DND-41 (cell line): ENCODE data around the gene STX1B.

Source experiments
- ATAC-seq: fragments of 200-7000 bp; cut with Tn5 transposase; 3 replicates; pipeline ENCODE4 v1.9.1; 2021; ENCODE audit warnings: low read depth; ENCODE audit not compliant: insufficient read depth
- DNase-seq: peaks from one replicate; pipeline ENCODE4 v3.0.0-alpha.2; 2020
- H2AFZ ChIP-seq: 2 replicates; pipeline ENCODE4 v1.6.0; 2012; ENCODE audit warnings: low read depth, low read length
- H3K27ac ChIP-seq: 2 replicates; pipeline ENCODE4 v1.5.1; 2012; ENCODE audit warnings: low read length, inconsistent platforms
- H3K27me3 ChIP-seq: fragments of 200-600 bp; sonication (generic); 2 replicates; pipeline ENCODE4 v1.6.0; 2012; ENCODE audit warnings: low read length, mild to moderate bottlenecking, inconsistent platforms; ENCODE audit not compliant: insufficient read depth, poor library complexity
- H3K36me3 ChIP-seq: 2 replicates; pipeline ENCODE4 v1.5.1; 2012; ENCODE audit warnings: low read length, inconsistent platforms; ENCODE audit not compliant: insufficient read depth
- H3K4me1 ChIP-seq: 2 replicates; pipeline ENCODE4 v1.5.1; 2012; ENCODE audit warnings: mild to moderate bottlenecking, low read length; ENCODE audit not compliant: insufficient read depth
- H3K4me2 ChIP-seq: 2 replicates; pipeline ENCODE4 v1.6.0; 2012; ENCODE audit warnings: mild to moderate bottlenecking, moderate library complexity, low read length, inconsistent platforms; ENCODE audit not compliant: insufficient read depth
- H3K4me3 ChIP-seq, 2 experiments: fragments of 200-600 bp in 1 of 2; shearing (Covaris generic) in 1 of 2; 2 replicates each; pipeline ENCODE4 v1.5.1; 2012 to 2016; ENCODE audit warnings: inconsistent platforms in 2 of 2, low read length in 2 of 2, mild to moderate bottlenecking in 2 of 2, low read depth in 1 of 2, moderate library complexity in 1 of 2
- H3K79me2 ChIP-seq: 2 replicates; pipeline ENCODE4 v1.6.0; 2012; ENCODE audit warnings: low read length, inconsistent platforms; ENCODE audit not compliant: insufficient read depth
- H3K9ac ChIP-seq: 2 replicates; pipeline ENCODE4 v1.6.0; 2012; ENCODE audit warnings: low read depth, mild to moderate bottlenecking, inconsistent platforms, low read length, moderate library complexity
- H3K9me3 ChIP-seq: 2 replicates; pipeline ENCODE4 v1.5.1; 2012; ENCODE audit warnings: low read length, moderate library complexity, mild to moderate bottlenecking, inconsistent platforms; ENCODE audit not compliant: insufficient read depth, severe bottlenecking
- H4K20me1 ChIP-seq: 2 replicates; pipeline ENCODE4 v1.6.0; 2012; ENCODE audit warnings: low read length; ENCODE audit not compliant: insufficient read depth
- EZH2 ChIP-seq: IDR thresholded peaks from 3 replicates; pipeline ENCODE4 v1.6.1; 2012; ENCODE audit warnings: borderline replicate concordance, low read depth, mild to moderate bottlenecking, moderate library complexity, low read length, inconsistent platforms; ENCODE audit not compliant: severe bottlenecking
- TF ChIP-seq, protein P1 (sequence below): IDR thresholded peaks from 2 replicates; pipeline ENCODE4 v1.5.1; 2012; ENCODE audit warnings: borderline replicate concordance, low read length, moderate library complexity, mild to moderate bottlenecking; ENCODE audit not compliant: poor library complexity, severe bottlenecking; ENCODE audit errors: extremely low read depth

Gene STX1B

DNA sequence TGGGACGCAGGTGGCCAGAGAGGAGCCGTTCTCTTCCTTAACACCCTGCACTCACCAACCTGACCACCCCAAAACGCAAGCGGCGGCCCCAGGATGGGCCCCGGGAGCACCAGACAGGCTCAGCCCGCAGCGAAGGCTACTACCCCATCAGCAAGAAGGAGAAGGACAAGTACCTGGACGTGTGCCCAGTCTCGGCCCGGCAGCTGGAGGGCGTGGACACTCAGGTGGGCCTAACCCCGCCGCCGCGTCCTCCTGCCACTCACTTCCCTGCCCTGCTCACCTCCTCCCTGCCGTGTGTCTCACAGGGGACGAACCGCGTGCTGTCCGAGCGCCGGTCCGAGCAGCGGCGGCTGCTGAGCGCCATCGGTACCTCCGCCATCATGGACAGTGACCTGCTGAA lies 30.0 kb downstream of the STX1B start:
- Histone ChIP-seq H3K4me3 (no peak overlapping the region), H4K20me1 (peaks cover 13% of the 10 kb centered on the region), H3K36me3 (peaks cover 88% of the 10 kb centered on the region), H3K4me2 (no peak overlapping the region), H3K79me2 (no peaks in the 10 kb centered on the region), H3K9me3 (no peaks in the 10 kb centered on the region), H3K27ac (no peak overlapping the region), H3K4me1 (no peaks in the 10 kb centered on the region), H3K9ac (no peak overlapping the region), H2AFZ (no peak overlapping the region), H3K27me3 (no peaks in the 10 kb centered on the region)
- no peak for DNase-seq
- TF ChIP-seq, protein P1, sequence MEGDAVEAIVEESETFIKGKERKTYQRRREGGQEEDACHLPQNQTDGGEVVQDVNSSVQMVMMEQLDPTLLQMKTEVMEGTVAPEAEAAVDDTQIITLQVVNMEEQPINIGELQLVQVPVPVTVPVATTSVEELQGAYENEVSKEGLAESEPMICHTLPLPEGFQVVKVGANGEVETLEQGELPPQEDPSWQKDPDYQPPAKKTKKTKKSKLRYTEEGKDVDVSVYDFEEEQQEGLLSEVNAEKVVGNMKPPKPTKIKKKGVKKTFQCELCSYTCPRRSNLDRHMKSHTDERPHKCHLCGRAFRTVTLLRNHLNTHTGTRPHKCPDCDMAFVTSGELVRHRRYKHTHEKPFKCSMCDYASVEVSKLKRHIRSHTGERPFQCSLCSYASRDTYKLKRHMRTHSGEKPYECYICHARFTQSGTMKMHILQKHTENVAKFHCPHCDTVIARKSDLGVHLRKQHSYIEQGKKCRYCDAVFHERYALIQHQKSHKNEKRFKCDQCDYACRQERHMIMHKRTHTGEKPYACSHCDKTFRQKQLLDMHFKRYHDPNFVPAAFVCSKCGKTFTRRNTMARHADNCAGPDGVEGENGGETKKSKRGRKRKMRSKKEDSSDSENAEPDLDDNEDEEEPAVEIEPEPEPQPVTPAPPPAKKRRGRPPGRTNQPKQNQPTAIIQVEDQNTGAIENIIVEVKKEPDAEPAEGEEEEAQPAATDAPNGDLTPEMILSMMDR = no peak
- TF ChIP-seq EZH2 = no peak
- ATAC-seq = no peak

DNA sequence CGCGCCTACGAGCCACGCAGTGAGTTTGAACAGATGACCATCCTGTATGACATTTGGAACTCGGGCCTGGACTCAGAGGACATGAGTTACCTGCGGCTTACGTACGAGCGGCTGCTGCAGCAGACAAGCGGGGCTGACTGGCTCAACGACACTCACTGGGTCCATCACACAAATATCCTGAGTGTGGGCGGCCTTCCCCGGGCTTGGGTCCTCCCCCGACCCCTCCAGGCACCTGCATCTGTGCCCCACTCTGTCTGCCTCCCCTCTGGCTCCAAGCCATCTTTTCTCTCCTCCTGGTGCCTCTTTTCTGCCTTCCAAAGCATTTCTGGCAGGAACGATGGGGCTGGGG lies 30.4 kb downstream of the STX1B start:
- TF ChIP-seq EZH2 = no peak
- TF ChIP-seq, protein P1 = no peak
- Histone ChIP-seq H3K79me2 (no peaks in the 10 kb centered on the region), H3K4me1 (no peaks in the 10 kb centered on the region), H2AFZ (no peak overlapping the region), H3K27ac (no peak overlapping the region), H3K4me2 (no peak overlapping the region), H3K4me3 (no peak overlapping the region), H3K36me3 (peaks cover 90% of the 10 kb centered on the region), H3K27me3 (no peaks in the 10 kb centered on the region), H3K9ac (no peak overlapping the region), H3K9me3 (no peaks in the 10 kb centered on the region), H4K20me1 (peaks cover 13% of the 10 kb centered on the region)
- ATAC-seq (no peak), DNase-seq (no peak)

DNA sequence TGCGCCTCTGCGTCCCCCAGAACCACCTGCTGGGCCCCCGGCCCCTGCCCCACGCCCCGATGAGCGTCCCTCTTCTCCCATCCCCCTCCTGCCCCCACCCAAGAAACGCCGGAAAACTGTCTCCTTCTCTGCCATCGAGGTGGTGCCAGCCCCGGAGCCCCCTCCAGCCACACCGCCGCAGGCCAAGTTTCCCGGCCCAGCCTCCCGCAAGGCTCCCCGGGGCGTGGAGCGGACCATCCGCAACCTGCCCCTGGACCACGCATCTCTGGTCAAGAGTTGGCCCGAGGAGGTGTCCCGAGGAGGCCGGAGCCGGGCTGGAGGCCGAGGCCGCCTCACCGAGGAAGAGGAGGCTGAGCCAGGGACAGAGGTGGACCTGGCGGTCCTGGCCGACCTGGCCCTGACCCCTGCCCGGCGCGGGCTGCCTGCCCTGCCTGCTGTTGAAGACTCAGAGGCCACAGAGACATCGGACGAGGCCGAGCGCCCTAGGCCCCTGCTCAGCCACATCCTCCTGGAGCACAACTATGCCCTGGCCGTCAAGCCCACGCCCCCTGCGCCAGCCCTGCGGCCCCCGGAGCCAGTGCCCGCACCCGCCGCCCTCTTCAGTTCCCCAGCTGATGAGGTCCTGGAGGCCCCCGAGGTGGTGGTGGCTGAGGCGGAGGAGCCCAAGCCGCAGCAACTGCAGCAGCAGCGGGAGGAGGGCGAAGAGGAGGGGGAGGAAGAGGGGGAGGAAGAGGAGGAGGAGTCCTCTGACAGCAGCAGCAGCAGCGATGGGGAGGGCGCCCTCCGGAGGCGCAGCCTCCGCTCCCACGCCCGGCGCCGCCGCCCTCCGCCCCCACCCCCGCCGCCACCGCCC lies 31.0 kb downstream of the STX1B start:
- no peak for ATAC-seq
- H4K20me1 ChIP-seq = peaks cover 13% of the 10 kb centered on the region

More for the DNA sequence above, 31.0 kb downstream of the STX1B start:
- DNase-seq = no peak
- Histone ChIP-seq H3K27ac (no peak overlapping the region), H3K9ac (no peak overlapping the region), H3K79me2 (no peaks in the 10 kb centered on the region), H3K27me3 (no peaks in the 10 kb centered on the region), H2AFZ (no peak overlapping the region), H3K4me3 (no peak overlapping the region), H3K36me3 (peaks cover 93% of the 10 kb centered on the region), H3K4me2 (no peak overlapping the region), H3K4me1 (no peaks in the 10 kb centered on the region), H3K9me3 (no peaks in the 10 kb centered on the region)
- TF ChIP-seq, protein P1 = no peak
- TF ChIP-seq EZH2 = no peak
